Adipocyte (in vitro differentiated cells): ENCODE data around the gene LSAMP.
A peak's percentile ranks its signal among the peaks of the same experiment; 100 is the strongest.
"Not testable (repeated sequence)": the region's sequence is repeated elsewhere in the genome, so short reads cannot be mapped to it uniquely, and the experiment has no call there.

ENCODE experiments used
- DNase-seq: peaks from one replicate; pipeline ENCODE4 v3.0.0-alpha.2; 2015; ENCODE audit warnings: low read depth
- H3K27me3 ChIP-seq: replicated peaks from 2 replicates; pipeline ENCODE4 v1.7.0; 2013; ENCODE audit warnings: mild to moderate bottlenecking, low read length, moderate library complexity; ENCODE audit not compliant: control insufficient read depth, insufficient read depth
- H3K36me3 ChIP-seq: 2 replicates; pipeline ENCODE4 v1.7.0; 2013; ENCODE audit warnings: low read length, mild to moderate bottlenecking, moderate library complexity; ENCODE audit not compliant: control insufficient read depth, insufficient read depth, severe bottlenecking
- H3K4me1 ChIP-seq: 2 replicates; pipeline ENCODE4 v1.7.0; 2013; ENCODE audit warnings: mild to moderate bottlenecking, low read length, moderate library complexity; ENCODE audit not compliant: control insufficient read depth, insufficient read depth
- H3K4me3 ChIP-seq: 2 replicates; pipeline ENCODE4 v1.7.0; 2013; ENCODE audit warnings: mild to moderate bottlenecking, low read length, moderate library complexity
- H3K9ac ChIP-seq: 2 replicates; pipeline ENCODE4 v1.7.0; 2013; ENCODE audit warnings: mild to moderate bottlenecking, low read length, moderate library complexity
- H3K9me3 ChIP-seq: 2 replicates; pipeline ENCODE4 v1.7.0; 2013; ENCODE audit warnings: mild to moderate bottlenecking, low read length, moderate library complexity; ENCODE audit not compliant: control insufficient read depth

LSAMP gene

GRCh38 chr3:116093374-116093773 is 351.9 kb downstream of the LSAMP start:
- no peak overlapping the region for H3K9ac ChIP-seq
- H3K4me1 ChIP-seq = no peaks in the 10 kb centered on the region
- H3K4me3 ChIP-seq = no peak overlapping the region
- H3K36me3 ChIP-seq = no peaks in the 10 kb centered on the region
- DNase-seq = no peak
- H3K9me3 ChIP-seq = no peaks in the 10 kb centered on the region
- no peaks in the 10 kb centered on the region for H3K27me3 ChIP-seq

- Histone ChIP-seq H3K4me1 (peaks cover 17% of the 10 kb centered on the region), H3K27me3 (no peaks in the 10 kb centered on the region), H3K4me3 (no peak overlapping the region), H3K9ac (no peak overlapping the region), H3K9me3 (no peaks in the 10 kb centered on the region), H3K36me3 (no peaks in the 10 kb centered on the region)
- no peak for DNase-seq
Measured at GRCh38 chr3:116087426-116087825, 357.9 kb downstream of the LSAMP start.

- H3K9me3 ChIP-seq = no peaks in the 10 kb centered on the region
- no peaks in the 10 kb centered on the region for H3K27me3 ChIP-seq
- no peak overlapping the region for H3K4me3 ChIP-seq
- H3K36me3 ChIP-seq = no peaks in the 10 kb centered on the region
- H3K4me1 ChIP-seq = peaks cover 17% of the 10 kb centered on the region
- peak; percentile 43 for DNase-seq
- no peak overlapping the region for H3K9ac ChIP-seq
Measured at GRCh38 chr3:116084999-116085791, 360.1 kb downstream of the LSAMP start.

GRCh38 chr3:116083683-116084082 is 361.6 kb downstream of the LSAMP start:
- DNase-seq = no peak
- H3K4me1 ChIP-seq = peaks cover 17% of the 10 kb centered on the region
- H3K9me3 ChIP-seq = no peaks in the 10 kb centered on the region
- no peak overlapping the region for H3K9ac ChIP-seq
- no peaks in the 10 kb centered on the region for H3K27me3 ChIP-seq
- no peaks in the 10 kb centered on the region for H3K36me3 ChIP-seq
- no peak overlapping the region for H3K4me3 ChIP-seq

- Histone ChIP-seq H3K9me3 (no peaks in the 10 kb centered on the region), H3K9ac (no peak overlapping the region), H3K4me3 (no peak overlapping the region), H3K27me3 (no peaks in the 10 kb centered on the region), H3K4me1 (no peaks in the 10 kb centered on the region), H3K36me3 (no peaks in the 10 kb centered on the region)
- DNase-seq = no peak
Measured at GRCh38 chr3:116078561-116078960, 366.7 kb downstream of the LSAMP start.

GRCh38 chr3:116077557-116077956 is 367.7 kb downstream of the LSAMP start:
- Histone ChIP-seq H3K9me3 (no peaks in the 10 kb centered on the region), H3K9ac (no peak overlapping the region), H3K36me3 (no peaks in the 10 kb centered on the region), H3K4me3 (no peak overlapping the region), H3K27me3 (no peaks in the 10 kb centered on the region), H3K4me1 (no peaks in the 10 kb centered on the region)
- DNase-seq = no peak

GRCh38 chr3:116077059-116077458 is 368.2 kb downstream of the LSAMP start:
- Histone ChIP-seq H3K36me3 (no peaks in the 10 kb centered on the region), H3K9ac (no peak overlapping the region), H3K4me3 (no peak overlapping the region), H3K27me3 (no peaks in the 10 kb centered on the region), H3K4me1 (no peaks in the 10 kb centered on the region), H3K9me3 (no peaks in the 10 kb centered on the region)
- no peak for DNase-seq

- H3K4me1 ChIP-seq, H3K36me3 ChIP-seq, H3K9me3 ChIP-seq, H3K27me3 ChIP-seq, H3K4me3 ChIP-seq, H3K9ac ChIP-seq, DNase-seq: not testable (repeated sequence)
Measured at GRCh38 chr3:116070516-116071278, 374.6 kb downstream of the LSAMP start.

- Histone ChIP-seq H3K36me3 (no peaks in the 10 kb centered on the region), H3K9ac (no peak overlapping the region), H3K27me3 (no peaks in the 10 kb centered on the region), H3K9me3 (no peaks in the 10 kb centered on the region), H3K4me1 (no peaks in the 10 kb centered on the region), H3K4me3 (no peak overlapping the region)
- DNase-seq = no peak
Measured at GRCh38 chr3:116070061-116070460, 375.2 kb downstream of the LSAMP start.

- no peak overlapping the region for H3K9ac ChIP-seq
- no peaks in the 10 kb centered on the region for H3K4me1 ChIP-seq
- no peak for DNase-seq
- no peaks in the 10 kb centered on the region for H3K36me3 ChIP-seq
- no peaks in the 10 kb centered on the region for H3K27me3 ChIP-seq
- H3K4me3 ChIP-seq = no peak overlapping the region
- no peaks in the 10 kb centered on the region for H3K9me3 ChIP-seq
Measured at GRCh38 chr3:116069024-116069423, 376.3 kb downstream of the LSAMP start.

- H3K4me3 ChIP-seq = no peak overlapping the region
- no peaks in the 10 kb centered on the region for H3K36me3 ChIP-seq
- no peak overlapping the region for H3K9ac ChIP-seq
- no peak for DNase-seq
- no peaks in the 10 kb centered on the region for H3K27me3 ChIP-seq
- no peaks in the 10 kb centered on the region for H3K4me1 ChIP-seq
- H3K9me3 ChIP-seq = no peaks in the 10 kb centered on the region
Measured at GRCh38 chr3:116067326-116067725, 378.0 kb downstream of the LSAMP start.
